GM12892 (cell line): ENCODE results near the gene RBFOX2.

ENCODE experiments used
- POLR2A ChIP-seq: IDR thresholded peaks from 2 replicates; pipeline ENCODE4 v1.6.1; 2011; ENCODE audit warnings: low read depth, low read length, control low read depth
- POLR2AphosphoS5 ChIP-seq: IDR thresholded peaks from 2 replicates; pipeline ENCODE4 v1.6.1; 2011; ENCODE audit warnings: low read depth, low read length, control low read depth
- TAF1 ChIP-seq: IDR thresholded peaks from 2 replicates; pipeline ENCODE4 v1.6.1; 2011; ENCODE audit warnings: low read depth, mild to moderate bottlenecking, control low read depth, low read length, borderline replicate concordance

DNA sequence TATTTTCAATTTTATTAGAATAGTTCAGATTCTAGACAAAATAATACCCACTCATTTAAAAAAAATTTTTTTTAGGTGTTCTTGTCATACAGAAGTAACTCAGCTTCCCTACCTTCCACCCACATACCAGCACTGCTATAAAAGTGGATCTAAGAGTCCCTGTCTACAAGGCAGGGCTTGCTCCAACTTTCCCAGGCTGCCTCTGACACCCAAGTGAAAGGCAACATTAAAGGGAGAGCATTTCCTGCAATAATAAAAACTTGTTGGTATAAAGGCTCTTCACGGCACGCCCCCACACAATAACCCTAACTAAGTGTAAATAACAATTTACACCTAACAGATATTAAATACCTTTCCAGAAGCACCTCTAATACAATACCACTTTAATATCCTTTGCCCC, 183.7 kb downstream of the RBFOX2 start:
- no peak for TF ChIP-seq POLR2A
- no peak for TF ChIP-seq POLR2AphosphoS5
- TF ChIP-seq TAF1 = no peak
